K562 (cell line): ENCODE measurements around the gene PIM3. TPM values are rescaled to one million over a fixed set of nuclear protein-coding genes. Genes with fewer than 3 reads are reported as not detected.

Source experiments
- BCL6 ChIP-seq: fragments of 250-450 bp; sonication (Bioruptor Pico); IDR thresholded peaks from 2 replicates; pipeline ENCODE4 v1.4.0; 2020
- CCNT2 ChIP-seq: IDR thresholded peaks from 2 replicates; pipeline ENCODE4 v1.6.1; 2011; ENCODE audit warnings: borderline replicate concordance, low read depth, mild to moderate bottlenecking, moderate library complexity, mixed read lengths, low read length; ENCODE audit not compliant: insufficient read length; ENCODE audit errors: extremely low read depth
- COPS2 ChIP-seq: fragments of 450-650 bp; conservative IDR thresholded peaks from 2 replicates; pipeline ENCODE4 v1.6.1; 2016; ENCODE audit warnings: mild to moderate bottlenecking, moderate library complexity
- EP400 ChIP-seq: fragments of 450-650 bp; IDR thresholded peaks from 2 replicates; pipeline ENCODE4 v1.6.1; 2017; ENCODE audit warnings: antibody characterized with exemption, mild to moderate bottlenecking, moderate library complexity
- PRDM10 ChIP-seq: fragments of 450-650 bp; IDR thresholded peaks from 2 replicates; pipeline ENCODE4 v1.6.1; 2018; ENCODE audit not compliant: partially characterized antibody
- RBM17 ChIP-seq: fragments of 200-400 bp; formaldehyde crosslinking; IDR thresholded peaks from 2 replicates; pipeline ENCODE4 v1.6.1; 2017; ENCODE audit warnings: low read depth, mild to moderate bottlenecking, low read length, borderline replicate concordance
- TAF9B ChIP-seq: fragments of 450-650 bp; IDR thresholded peaks from 2 replicates; pipeline ENCODE4 v1.6.1; 2018; ENCODE audit warnings: mild to moderate bottlenecking; ENCODE audit not compliant: partially characterized antibody
- TRIM24 ChIP-seq, 2 experiments: fragments of 450-650 bp; IDR thresholded peaks; 2 replicates each; pipeline ENCODE4 v1.6.1; 2016
- ZBTB40 ChIP-seq, 2 experiments: fragments of 450-650 bp in 1 of 2; sonication (generic) in 1 of 2; formaldehyde crosslinking in 1 of 2; IDR thresholded peaks; 2 replicates each; pipeline versions ENCODE4 v1.7.1 to v1.9.0; 2016 to 2022; ENCODE audit warnings: inconsistent platforms in 1 of 2, mild to moderate bottlenecking in 1 of 2, missing genetic modification reagents in 1 of 2
- ZNF175 ChIP-seq: fragments of 200-800 bp; sonication (Bioruptor generic); IDR thresholded peaks from 2 replicates; pipeline ENCODE4 v1.6.1; 2016; ENCODE audit warnings: low read depth, mild to moderate bottlenecking, missing genetic modification characterization, missing compliant biosample characterization
- ZNF707 ChIP-seq: fragments of 250-450 bp; sonication (Bioruptor Pico); conservative IDR thresholded peaks from 2 replicates; pipeline ENCODE4 v1.8.0; 2022; ENCODE audit warnings: inconsistent platforms, mild to moderate bottlenecking, moderate library complexity
- polyA plus RNA-seq, 8 experiments: library from polyadenylated mRNA; depleted of rRNA in 4 of 8; stranded (reverse) in 5 of 8; unstranded in 3 of 8; fragments of >200 nt; fragmentation: Nextera tagmentation in 2 of 8; fragmentation: Illumina TruSeq in 1 of 8; extraction: Ambion mirVana in 2 of 8; extraction: Trizol in 1 of 8; gene quantifications; 2 replicates each; pipeline versions ENCODE4 v1.2.1 to v1.2.3, GENCODE V29; 2011 to 2014; ENCODE audit warnings: inconsistent platforms in 1 of 8, missing spikeins in 1 of 8
- total RNA-seq, 7 experiments: library from RNA; depleted of rRNA in 6 of 7; stranded (reverse); fragments of >200 nt in 6 of 7; fragmentation: Illumina TruSeq in 2 of 7; extraction: Trizol in 2 of 7; gene quantifications; 2 replicates each; pipeline versions ENCODE4 v1.2.1 to v1.2.3, GENCODE V29; 2011 to 2021; ENCODE audit warnings: low replicate concordance in 1 of 7

Gene PIM3
- total and polyA plus RNA-seq, 9 of the 15 experiments (the other 6 are each of a cell fraction or from before 2014, with no cell fraction given): 0.24 to 40.5 (median 5.3) TPM

- TF ChIP-seq PRDM10 (no peak), EP400 (peak; percentile 55; the same call in 1 of the 2 replicates), ZNF707 (no peak), ZBTB40 (IDR thresholded peaks at IDR 0.05) (peak; percentile 86), ZBTB40 (CRISPR knock-in tag; IDR thresholded peaks at IDR 0.05) (no peak), TRIM24 (IDR thresholded peaks at IDR 0.05) (no peak), BCL6 (CRISPR knock-in tag) (no peak), CCNT2 (no peak), ZNF175 (CRISPR knock-in tag) (no peak), TAF9B (no peak), COPS2 (no peak), RBM17 (no peak)
These were observed 42.3 kb upstream of the PIM3 start, which contains the start of the genes ALG12 and CRELD2 (continued) for GRCh38 chr22:49917974-49918910.
